T-helper 1 cell (primary cell): Measurements from ENCODE around the gene PCSK4.
"Not testable (repeated sequence)": the region's sequence is repeated elsewhere in the genome, so short reads cannot be mapped to it uniquely, and the experiment has no call there.

ENCODE experiments used
- DNase-seq, 5 donors: peaks; one replicate each; pipeline ENCODE4 v3.0.0-alpha.2; 2012 to 2020

Gene PCSK4

GRCh38 chr19:1486720-1487575 is 3.2 kb downstream of the PCSK4 start:
- DNase-seq: no peak

GRCh38 chr19:1483979-1484428 is 6.1 kb downstream of the PCSK4 start:
- peak in 1 of 5 donors; percentile 9 for DNase-seq

- peak in 1 of 5 donors; percentile 8 for DNase-seq
These were observed 6.8 kb downstream of the PCSK4 start for GRCh38 chr19:1483131-1483978.

GRCh38 chr19:1482361-1483130 is 7.6 kb downstream of the PCSK4 start:
- DNase-seq: no peak

- DNase-seq: no peak
These were observed 8.2 kb downstream of the PCSK4 start for GRCh38 chr19:1481893-1482360.

GRCh38 chr19:1481224-1481892 is 8.8 kb downstream of the PCSK4 start:
- DNase-seq: no peak

GRCh38 chr19:1478934-1479707 is 11.0 kb downstream of the PCSK4 start, which contains the start of gene C19orf25:
C19orf25 (minus strand) TSS chr19:1479215; CDS start chr19:1478903, 312 bp downstream.
- peak; percentile 77 to 96 (median 85) for DNase-seq

- DNase-seq: not testable (repeated sequence)
These were observed 13.1 kb downstream of the PCSK4 start for GRCh38 chr19:1477056-1477455.

GRCh38 chr19:1475751-1476437 is 14.3 kb downstream of the PCSK4 start:
- no peak for DNase-seq

GRCh38 chr19:1474765-1475351 is 15.3 kb downstream of the PCSK4 start:
- DNase-seq: no peak

- DNase-seq: no peak
These were observed 16.0 kb downstream of the PCSK4 start for GRCh38 chr19:1474011-1474764.

- no peak for DNase-seq
These were observed 16.9 kb downstream of the PCSK4 start for GRCh38 chr19:1473085-1473851.

- no peak for DNase-seq
These were observed 17.7 kb downstream of the PCSK4 start for GRCh38 chr19:1472231-1473084.

- DNase-seq: no peak
These were observed 18.5 kb downstream of the PCSK4 start for GRCh38 chr19:1471515-1472160.

GRCh38 chr19:1471010-1471514 is 19.1 kb downstream of the PCSK4 start:
- peak in 1 of 5 donors; percentile 38 for DNase-seq

- DNase-seq: peak; percentile 51 to 71 (median 61)
These were observed 19.7 kb downstream of the PCSK4 start for GRCh38 chr19:1470305-1471009.
